Endodermal cell (in vitro differentiated cells): ENCODE data around the gene CCDC192. TPM values are rescaled to one million over a fixed set of nuclear protein-coding genes. Genes with fewer than 3 reads are reported as not detected.

Experiments
- DNase-seq: peaks from one replicate; pipeline ENCODE4 v3.0.0-alpha.2; 2017
- H3K27ac ChIP-seq: 2 replicates; pipeline ENCODE4 v1.5.1; 2013; ENCODE audit warnings: mild to moderate bottlenecking, low read depth, low read length, moderate library complexity
- H3K27me3 ChIP-seq: 2 replicates; pipeline ENCODE4 v1.6.1; 2013; ENCODE audit warnings: mild to moderate bottlenecking, low read length, moderate library complexity; ENCODE audit not compliant: insufficient read depth, control insufficient read depth, poor library complexity, severe bottlenecking
- H3K36me3 ChIP-seq: 2 replicates; pipeline ENCODE4 v1.7.0; 2013; ENCODE audit warnings: mild to moderate bottlenecking, low read length, moderate library complexity; ENCODE audit not compliant: control insufficient read depth, insufficient read depth
- H3K4me1 ChIP-seq: one replicate; pipeline ENCODE4 v1.7.0; 2013; ENCODE audit warnings: low read length; ENCODE audit not compliant: control insufficient read depth, insufficient read depth
- H3K4me3 ChIP-seq: 2 replicates; pipeline ENCODE4 v1.5.1; 2013; ENCODE audit warnings: mild to moderate bottlenecking, low read length, moderate library complexity
- H3K9ac ChIP-seq: 2 replicates; pipeline ENCODE4 v1.6.1; 2013; ENCODE audit warnings: mild to moderate bottlenecking, low read length, moderate library complexity; ENCODE audit not compliant: poor library complexity, severe bottlenecking; ENCODE audit errors: extremely low read depth
- H3K9me3 ChIP-seq: 2 replicates; pipeline ENCODE4 v1.6.1; 2013; ENCODE audit warnings: mild to moderate bottlenecking, low read length, moderate library complexity; ENCODE audit not compliant: control insufficient read depth
- H3K27ac Mint-ChIP-seq: 2 replicates; pipeline ENCODE4 v1.8.0; 2020; ENCODE audit warnings: mixed read lengths
- H3K27me3 Mint-ChIP-seq: 2 replicates; pipeline ENCODE4 v1.8.0; 2021; ENCODE audit warnings: mild to moderate bottlenecking, mixed read lengths; ENCODE audit not compliant: insufficient read depth
- H3K36me3 Mint-ChIP-seq: 2 replicates; pipeline ENCODE4 v1.8.0; 2020; ENCODE audit warnings: low read depth, mixed read lengths
- H3K4me1 Mint-ChIP-seq: 2 replicates; pipeline ENCODE4 v1.8.0; 2020; ENCODE audit warnings: mixed read lengths
- H3K4me3 Mint-ChIP-seq: 2 replicates; pipeline ENCODE4 v1.8.0; 2020; ENCODE audit warnings: mild to moderate bottlenecking, moderate library complexity, mixed read lengths
- H3K9me3 Mint-ChIP-seq: 2 replicates; pipeline ENCODE4 v1.8.0; 2020; ENCODE audit warnings: mild to moderate bottlenecking, mixed read lengths
- WGBS, 2 experiments: methylation state at CpG; one replicate each; pipeline versions ENCODE4 v1.1.5 to v1.1.7; 2013; ENCODE audit warnings: missing lambda C conversion rate in 2 of 2, mixed read lengths in 1 of 2; ENCODE audit not compliant: insufficient coverage in 1 of 2, insufficient read length in 1 of 2; 5-methylcytosine and 5-hydroxymethylcytosine counted together
- total RNA-seq, 2 donors: library from RNA; stranded (reverse); fragmentation: NEBNext Ultra II Directional in 1 of 2; extraction: Animal tissue kit (Norgen Biotek cat#: 25700) in 1 of 2; gene quantifications; 2 replicates in 1 of 2; 3 replicates in 1 of 2; pipeline ENCODE4 v1.2.1, GENCODE V29; 2021
- TF ChIP-seq, protein P1 (sequence below): fragments of 200-600 bp; sonication (generic); conservative IDR thresholded peaks from 2 replicates; pipeline ENCODE4 v1.5.0; 2021; ENCODE audit warnings: antibody characterized with exemption, mild to moderate bottlenecking

The CCDC192 gene
- total RNA-seq, 2 donors from 2014 or later, result 0.48 to 1.3 TPM

DNA sequence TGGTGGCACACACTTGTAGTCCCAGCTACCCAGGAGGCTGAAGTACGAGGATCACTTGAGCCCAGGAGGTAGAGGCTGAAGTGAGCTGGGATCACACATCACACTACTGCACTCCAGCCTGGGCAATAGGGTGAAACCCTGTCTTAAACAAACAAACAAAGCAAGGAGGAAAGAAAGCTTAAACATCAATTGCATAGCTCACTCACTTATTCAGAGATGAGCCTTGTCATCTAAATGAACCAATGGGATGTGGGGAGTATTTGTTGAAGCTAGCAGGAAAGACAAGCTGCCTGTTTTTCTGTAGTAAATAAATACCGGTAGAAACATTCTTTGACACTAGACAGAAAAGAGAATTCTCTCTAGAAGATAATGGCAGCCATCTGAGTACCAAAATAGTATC is 219.4 kb downstream of the CCDC192 start:
- Histone ChIP-seq H3K36me3 (no peaks in the 10 kb centered on the region), H3K27me3 (no peaks in the 10 kb centered on the region), H3K4me3 (no peak overlapping the region), H3K9me3 (no peaks in the 10 kb centered on the region), H3K4me1 (no peaks in the 10 kb centered on the region), H3K9ac (no peak overlapping the region), H3K27ac (no peak overlapping the region)
- DNase-seq, result no peak
- WGBS, 2 experiments, result 80 to 88% methylated on average over 1 to 2 of the region's 2 CpGs
- Mint-ChIP-seq H3K27ac (no peak overlapping the region), H3K4me1 (peaks cover 12% of the 10 kb centered on the region), H3K36me3 (no peaks in the 10 kb centered on the region), H3K9me3 (no peaks in the 10 kb centered on the region), H3K4me3 (no peak overlapping the region), H3K27me3 (peaks cover 2% of the 10 kb centered on the region)
- TF ChIP-seq, protein P1, sequence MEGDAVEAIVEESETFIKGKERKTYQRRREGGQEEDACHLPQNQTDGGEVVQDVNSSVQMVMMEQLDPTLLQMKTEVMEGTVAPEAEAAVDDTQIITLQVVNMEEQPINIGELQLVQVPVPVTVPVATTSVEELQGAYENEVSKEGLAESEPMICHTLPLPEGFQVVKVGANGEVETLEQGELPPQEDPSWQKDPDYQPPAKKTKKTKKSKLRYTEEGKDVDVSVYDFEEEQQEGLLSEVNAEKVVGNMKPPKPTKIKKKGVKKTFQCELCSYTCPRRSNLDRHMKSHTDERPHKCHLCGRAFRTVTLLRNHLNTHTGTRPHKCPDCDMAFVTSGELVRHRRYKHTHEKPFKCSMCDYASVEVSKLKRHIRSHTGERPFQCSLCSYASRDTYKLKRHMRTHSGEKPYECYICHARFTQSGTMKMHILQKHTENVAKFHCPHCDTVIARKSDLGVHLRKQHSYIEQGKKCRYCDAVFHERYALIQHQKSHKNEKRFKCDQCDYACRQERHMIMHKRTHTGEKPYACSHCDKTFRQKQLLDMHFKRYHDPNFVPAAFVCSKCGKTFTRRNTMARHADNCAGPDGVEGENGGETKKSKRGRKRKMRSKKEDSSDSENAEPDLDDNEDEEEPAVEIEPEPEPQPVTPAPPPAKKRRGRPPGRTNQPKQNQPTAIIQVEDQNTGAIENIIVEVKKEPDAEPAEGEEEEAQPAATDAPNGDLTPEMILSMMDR, result no peak

DNA sequence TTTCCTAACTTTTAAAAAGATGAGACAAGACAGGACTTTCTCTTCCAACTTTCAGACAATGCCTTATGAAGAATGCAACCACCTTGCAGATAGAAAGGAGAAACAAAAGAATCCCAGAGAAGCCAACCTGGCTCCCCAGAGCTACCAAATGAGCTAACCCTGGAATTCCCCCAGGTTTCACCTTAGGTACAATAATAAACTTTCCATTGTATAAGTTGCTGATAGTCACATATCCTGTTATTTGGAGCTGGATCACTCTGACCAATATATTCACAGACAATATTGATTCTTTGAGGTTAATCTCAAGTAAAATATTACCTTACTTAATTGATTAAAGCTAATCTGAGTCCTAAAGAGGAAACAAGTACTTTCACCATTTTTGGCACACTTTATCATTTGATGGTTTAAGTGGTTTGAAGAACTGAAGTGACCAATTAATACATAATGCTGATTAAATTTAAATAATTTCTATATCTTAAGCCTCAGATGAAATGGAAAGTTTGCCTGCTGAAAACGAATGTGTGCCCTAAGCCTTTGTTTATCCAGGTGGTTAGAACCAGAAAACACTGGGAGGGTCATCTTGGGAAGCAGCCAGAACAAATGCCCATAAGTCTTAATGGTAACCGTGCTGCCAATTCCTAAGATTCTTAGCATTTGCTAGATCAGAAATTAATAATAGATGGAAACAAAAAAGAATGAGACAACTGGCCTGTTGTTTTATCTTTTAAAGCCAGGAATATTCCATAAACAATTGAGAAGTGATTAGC is 220.8 kb downstream of the CCDC192 start:
- H3K36me3 Mint-ChIP-seq, result no peaks in the 10 kb centered on the region
- 40 to 75% methylated on average over 1 to 2 of the region's 2 CpGs for WGBS, 2 experiments
- TF ChIP-seq, protein P1, result no peak
- no peak overlapping the region for H3K27ac ChIP-seq
- no peaks in the 10 kb centered on the region for H3K36me3 ChIP-seq
- no peak overlapping the region for H3K4me3 ChIP-seq
- peaks cover 5% of the 10 kb centered on the region for H3K9me3 ChIP-seq
- H3K27me3 ChIP-seq, result no peaks in the 10 kb centered on the region
- H3K4me3 Mint-ChIP-seq, result no peak overlapping the region
- no peak for DNase-seq
- H3K27me3 Mint-ChIP-seq, result peaks cover 4% of the 10 kb centered on the region
- no peak overlapping the region for H3K9ac ChIP-seq
- no peaks in the 10 kb centered on the region for H3K4me1 ChIP-seq
- H3K27ac Mint-ChIP-seq, result no peak overlapping the region
- peaks cover 12% of the 10 kb centered on the region for H3K4me1 Mint-ChIP-seq
- H3K9me3 Mint-ChIP-seq, result no peaks in the 10 kb centered on the region

DNA sequence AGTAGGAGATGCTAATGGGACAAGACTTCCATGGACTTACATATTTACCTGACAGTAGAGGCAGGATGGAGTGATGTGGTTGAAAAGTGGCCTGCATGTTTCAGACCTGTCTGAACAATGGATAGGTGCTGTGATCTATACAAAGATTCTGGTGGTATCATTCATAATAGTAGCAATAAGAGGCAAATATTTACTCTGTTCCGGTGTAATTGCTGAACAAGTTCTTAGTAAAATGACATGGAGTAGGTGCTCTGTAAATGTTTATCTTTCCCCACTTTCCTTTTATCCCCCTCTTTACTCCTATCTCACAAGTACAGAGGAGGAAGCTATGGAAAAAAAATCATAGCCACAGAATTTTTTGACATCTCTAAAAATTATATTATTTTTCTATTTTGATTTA is 221.4 kb downstream of the CCDC192 start:
- peaks cover 12% of the 10 kb centered on the region for H3K4me1 Mint-ChIP-seq
- H3K9me3 ChIP-seq, result peaks cover 5% of the 10 kb centered on the region
- WGBS, 2 experiments, result 100% methylated on average over 1 of the region's 1 CpG
- H3K27me3 Mint-ChIP-seq, result peaks cover 2% of the 10 kb centered on the region
- no peak overlapping the region for H3K27ac Mint-ChIP-seq
- no peak overlapping the region for H3K4me3 ChIP-seq
- H3K27ac ChIP-seq, result no peak overlapping the region
- no peaks in the 10 kb centered on the region for H3K27me3 ChIP-seq
- H3K9me3 Mint-ChIP-seq, result no peaks in the 10 kb centered on the region
- H3K36me3 Mint-ChIP-seq, result no peaks in the 10 kb centered on the region
- H3K4me3 Mint-ChIP-seq, result no peak overlapping the region
- DNase-seq, result no peak
- H3K4me1 ChIP-seq, result no peaks in the 10 kb centered on the region
- TF ChIP-seq, protein P1, result no peak
- no peak overlapping the region for H3K9ac ChIP-seq
- H3K36me3 ChIP-seq, result no peaks in the 10 kb centered on the region
